ENCODE data around the gene GCK.
"Not testable (repeated sequence)": the region's sequence is repeated elsewhere in the genome, so short reads cannot be mapped to it uniquely, and the experiment has no call there.

GCK gene

GRCh38 chr7:44173911-44174693 lies 15.1 kb downstream of the GCK start:
- no peak overlapping the region for H3K4me2 ChIP-seq
- H3K4me3 ChIP-seq (IDR thresholded peaks at IDR 0.05; ENCODE audit: insufficient read depth, low read depth, low read length) = no peak overlapping the region
- no peaks in the 10 kb centered on the region for H3K36me3 ChIP-seq (ENCODE audit: insufficient read depth)
- H3K79me2 ChIP-seq (ENCODE audit: insufficient read depth, low read depth) = no peaks in the 10 kb centered on the region
- no peak overlapping the region for H2AFZ ChIP-seq (ENCODE audit: low read depth)
- no peaks in the 10 kb centered on the region for H4K20me1 ChIP-seq (ENCODE audit: insufficient read depth)
- H3K4me1 ChIP-seq (ENCODE audit: low read depth, poor library complexity, severe bottlenecking) = no peaks in the 10 kb centered on the region
- TF ChIP-seq CTCF (conservative IDR thresholded peaks at IDR 0.05; ENCODE audit: low read depth, low read length) = no peak
- no peak overlapping the region for H3K27ac ChIP-seq
- H3K9ac ChIP-seq = no peak overlapping the region
- H3K27me3 ChIP-seq (ENCODE audit: insufficient read depth, low read depth) = no peaks in the 10 kb centered on the region; the same call in 1 of the 2 replicates

- no peak for TF ChIP-seq CTCF (conservative IDR thresholded peaks at IDR 0.05; ENCODE audit: low read depth, low read length)
- no peak overlapping the region for H3K4me2 ChIP-seq
- H3K9ac ChIP-seq = no peak overlapping the region
- no peak overlapping the region for H3K27ac ChIP-seq
- no peaks in the 10 kb centered on the region for H4K20me1 ChIP-seq (ENCODE audit: insufficient read depth)
- H3K4me3 ChIP-seq (IDR thresholded peaks at IDR 0.05; ENCODE audit: insufficient read depth, low read depth, low read length) = no peak overlapping the region
- H3K4me1 ChIP-seq (ENCODE audit: low read depth, poor library complexity, severe bottlenecking) = no peaks in the 10 kb centered on the region
- no peaks in the 10 kb centered on the region for H3K36me3 ChIP-seq (ENCODE audit: insufficient read depth)
- no peak overlapping the region for H2AFZ ChIP-seq (ENCODE audit: low read depth)
- no peaks in the 10 kb centered on the region for H3K79me2 ChIP-seq (ENCODE audit: insufficient read depth, low read depth)
- H3K27me3 ChIP-seq (ENCODE audit: insufficient read depth, low read depth) = no peaks in the 10 kb centered on the region; the same call in 1 of the 2 replicates
Observed at GRCh38 chr7:44172803-44173424, 16.3 kb downstream of the GCK start.

- no peak for TF ChIP-seq CTCF (conservative IDR thresholded peaks at IDR 0.05; ENCODE audit: low read depth, low read length)
- Histone ChIP-seq H3K9ac (no peak overlapping the region), H3K4me1 (ENCODE audit: low read depth, poor library complexity, severe bottlenecking) (no peaks in the 10 kb centered on the region), H3K27ac (no peak overlapping the region), H3K79me2 (ENCODE audit: insufficient read depth, low read depth) (no peaks in the 10 kb centered on the region), H2AFZ (ENCODE audit: low read depth) (no peak overlapping the region), H3K4me2 (no peak overlapping the region), H3K4me3 (IDR thresholded peaks at IDR 0.05; ENCODE audit: insufficient read depth, low read depth, low read length) (no peak overlapping the region), H4K20me1 (ENCODE audit: insufficient read depth) (no peaks in the 10 kb centered on the region), H3K36me3 (ENCODE audit: insufficient read depth) (no peaks in the 10 kb centered on the region), H3K27me3 (ENCODE audit: insufficient read depth, low read depth) (no peaks in the 10 kb centered on the region; the same call in 1 of the 2 replicates)
Observed at GRCh38 chr7:44172352-44172751, 16.9 kb downstream of the GCK start.

- not testable (repeated sequence) for H3K27ac ChIP-seq; H3K79me2 ChIP-seq (ENCODE audit: insufficient read depth, low read depth); H2AFZ ChIP-seq (ENCODE audit: low read depth); H3K4me1 ChIP-seq (ENCODE audit: low read depth, poor library complexity, severe bottlenecking); H3K4me3 ChIP-seq (IDR thresholded peaks at IDR 0.05; ENCODE audit: insufficient read depth, low read depth, low read length); H3K36me3 ChIP-seq (ENCODE audit: insufficient read depth); H3K4me2 ChIP-seq; H4K20me1 ChIP-seq (ENCODE audit: insufficient read depth); H3K9ac ChIP-seq; H3K27me3 ChIP-seq (ENCODE audit: insufficient read depth, low read depth)
Observed at GRCh38 chr7:44171901-44172300, 17.3 kb downstream of the GCK start.

GRCh38 chr7:44167920-44168319 lies 21.3 kb downstream of the GCK start:
- TF ChIP-seq CTCF (conservative IDR thresholded peaks at IDR 0.05; ENCODE audit: low read depth, low read length) = no peak
- no peak overlapping the region for H3K27ac ChIP-seq
- H3K4me3 ChIP-seq (IDR thresholded peaks at IDR 0.05; ENCODE audit: insufficient read depth, low read depth, low read length) = no peak overlapping the region
- no peaks in the 10 kb centered on the region for H4K20me1 ChIP-seq (ENCODE audit: insufficient read depth)
- no peaks in the 10 kb centered on the region for H3K79me2 ChIP-seq (ENCODE audit: insufficient read depth, low read depth)
- no peaks in the 10 kb centered on the region for H3K36me3 ChIP-seq (ENCODE audit: insufficient read depth)
- no peaks in the 10 kb centered on the region for H3K27me3 ChIP-seq (ENCODE audit: insufficient read depth, low read depth)
- H3K4me2 ChIP-seq = no peak overlapping the region
- no peak overlapping the region for H2AFZ ChIP-seq (ENCODE audit: low read depth)
- no peak overlapping the region for H3K9ac ChIP-seq
- H3K4me1 ChIP-seq (ENCODE audit: low read depth, poor library complexity, severe bottlenecking) = no peaks in the 10 kb centered on the region

Measured in KMS-11 (cell line).